RWPE2 (cell line): ENCODE data around the gene TXNDC11.

ENCODE experiments used
- ATAC-seq: fragments of 200-7000 bp; cut with Tn5 transposase; 3 replicates; pipeline ENCODE4 v1.9.1; 2021; ENCODE audit warnings: low read depth
- DNase-seq: peaks from one replicate; pipeline ENCODE4 v3.0.0-alpha.2; 2020; ENCODE audit warnings: low spot score
- H3K27ac ChIP-seq: fragments of 450-650 bp; 2 replicates; pipeline ENCODE4 v1.5.1; 2017; ENCODE audit warnings: mild to moderate bottlenecking; ENCODE audit not compliant: poor library complexity, severe bottlenecking
- H3K27me3 ChIP-seq: fragments of 250-450 bp; sonication (Bioruptor Pico); 2 replicates; pipeline ENCODE4 v1.5.1; 2021; ENCODE audit warnings: mild to moderate bottlenecking, moderate library complexity; ENCODE audit not compliant: insufficient read depth, poor library complexity, severe bottlenecking
- H3K36me3 ChIP-seq: fragments of 250-450 bp; sonication (Bioruptor Pico); 2 replicates; pipeline ENCODE4 v1.5.1; 2020; ENCODE audit warnings: low read depth, mild to moderate bottlenecking, moderate library complexity
- H3K4me1 ChIP-seq: fragments of 250-450 bp; sonication (Bioruptor Pico); 2 replicates; pipeline ENCODE4 v1.5.1; 2021; ENCODE audit warnings: mild to moderate bottlenecking, moderate library complexity; ENCODE audit not compliant: insufficient read depth, poor library complexity, severe bottlenecking
- H3K4me3 ChIP-seq: fragments of 250-450 bp; sonication (Bioruptor Pico); 2 replicates; pipeline ENCODE4 v1.5.1; 2021; ENCODE audit warnings: mild to moderate bottlenecking, moderate library complexity; ENCODE audit not compliant: severe bottlenecking
- H3K9me3 ChIP-seq: fragments of 250-450 bp; sonication (Bioruptor Pico); 2 replicates; pipeline ENCODE4 v1.5.1; 2021; ENCODE audit warnings: mild to moderate bottlenecking, moderate library complexity; ENCODE audit not compliant: severe bottlenecking
- TF ChIP-seq, protein P1 (sequence below): fragments of 450-650 bp; IDR thresholded peaks from one replicate; pipeline ENCODE4 v1.5.1; 2017; ENCODE audit warnings: mild to moderate bottlenecking, moderate library complexity; ENCODE audit not compliant: poor library complexity, severe bottlenecking

The TXNDC11 gene

DNA sequence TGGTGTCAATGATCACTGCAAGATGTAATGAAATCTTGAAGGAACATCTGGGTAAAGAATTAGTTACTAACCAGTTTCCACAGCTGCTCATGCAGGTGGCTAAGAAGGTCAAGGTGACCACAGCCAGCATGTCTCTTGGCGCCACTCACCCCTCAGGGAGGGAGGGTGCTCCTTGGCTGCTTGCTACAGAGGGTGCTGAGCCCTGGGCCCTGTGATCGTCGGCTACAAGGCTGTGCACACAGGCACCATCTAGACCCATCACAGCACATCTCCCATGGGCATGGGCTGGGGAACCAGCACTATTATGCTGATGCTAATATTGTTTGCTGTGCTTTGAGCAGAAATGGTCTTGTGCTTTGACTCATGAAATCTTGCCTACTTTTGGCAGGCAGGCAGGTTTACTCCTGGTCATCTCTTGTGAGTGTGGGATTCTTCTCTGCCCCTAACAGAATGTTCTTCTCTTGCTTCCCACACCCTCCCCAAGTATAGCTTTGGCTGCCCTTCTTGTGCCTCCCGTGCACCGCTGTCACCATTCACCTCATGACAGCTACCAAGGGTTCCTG is 36.4 kb downstream of the TXNDC11 start:
- Histone ChIP-seq H3K36me3 (peaks cover 67% of the 10 kb centered on the region), H3K4me1 (no peaks in the 10 kb centered on the region), H3K27ac (no peak overlapping the region), H3K27me3 (no peaks in the 10 kb centered on the region), H3K9me3 (no peaks in the 10 kb centered on the region), H3K4me3 (no peak overlapping the region)
- ATAC-seq, result no peak
- TF ChIP-seq, protein P1, sequence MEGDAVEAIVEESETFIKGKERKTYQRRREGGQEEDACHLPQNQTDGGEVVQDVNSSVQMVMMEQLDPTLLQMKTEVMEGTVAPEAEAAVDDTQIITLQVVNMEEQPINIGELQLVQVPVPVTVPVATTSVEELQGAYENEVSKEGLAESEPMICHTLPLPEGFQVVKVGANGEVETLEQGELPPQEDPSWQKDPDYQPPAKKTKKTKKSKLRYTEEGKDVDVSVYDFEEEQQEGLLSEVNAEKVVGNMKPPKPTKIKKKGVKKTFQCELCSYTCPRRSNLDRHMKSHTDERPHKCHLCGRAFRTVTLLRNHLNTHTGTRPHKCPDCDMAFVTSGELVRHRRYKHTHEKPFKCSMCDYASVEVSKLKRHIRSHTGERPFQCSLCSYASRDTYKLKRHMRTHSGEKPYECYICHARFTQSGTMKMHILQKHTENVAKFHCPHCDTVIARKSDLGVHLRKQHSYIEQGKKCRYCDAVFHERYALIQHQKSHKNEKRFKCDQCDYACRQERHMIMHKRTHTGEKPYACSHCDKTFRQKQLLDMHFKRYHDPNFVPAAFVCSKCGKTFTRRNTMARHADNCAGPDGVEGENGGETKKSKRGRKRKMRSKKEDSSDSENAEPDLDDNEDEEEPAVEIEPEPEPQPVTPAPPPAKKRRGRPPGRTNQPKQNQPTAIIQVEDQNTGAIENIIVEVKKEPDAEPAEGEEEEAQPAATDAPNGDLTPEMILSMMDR, result no peak
- DNase-seq, result no peak

DNA sequence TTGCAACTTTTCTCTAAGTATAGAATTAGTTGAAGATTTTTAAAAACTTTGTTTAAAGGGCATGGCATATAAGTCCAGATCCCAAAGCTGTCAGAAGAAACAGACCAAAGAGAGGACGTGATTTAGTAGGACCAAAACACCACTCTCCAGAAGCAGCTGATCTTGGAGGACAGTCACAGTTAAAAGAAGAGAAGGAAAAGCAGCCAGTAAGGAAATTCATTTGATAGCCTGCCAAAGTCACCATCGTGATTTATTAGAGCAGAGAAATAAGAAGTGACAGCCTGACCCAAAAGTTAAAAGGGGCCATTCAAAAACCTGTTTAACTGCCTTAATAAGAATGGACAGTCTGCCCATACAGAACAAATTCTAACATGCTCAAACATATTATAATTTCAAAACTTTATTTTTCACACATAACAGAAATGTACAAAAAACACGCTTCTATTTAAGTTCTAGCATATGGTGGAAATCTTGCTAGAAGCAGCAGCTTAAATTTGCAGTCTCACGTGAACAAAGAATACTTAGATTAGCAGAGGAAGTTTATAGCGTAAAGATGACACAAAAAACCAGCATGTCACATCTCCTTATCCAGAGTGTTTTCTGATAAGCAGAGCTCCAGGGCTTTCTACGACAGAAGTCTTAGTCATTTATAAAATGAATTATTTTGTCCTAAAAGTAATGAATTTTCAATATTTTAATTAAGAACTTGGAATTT is 37.2 kb downstream of the TXNDC11 start:
- Histone ChIP-seq H3K27me3 (no peaks in the 10 kb centered on the region), H3K27ac (no peak overlapping the region), H3K9me3 (no peaks in the 10 kb centered on the region), H3K4me1 (no peaks in the 10 kb centered on the region), H3K36me3 (peaks cover 64% of the 10 kb centered on the region), H3K4me3 (no peak overlapping the region)
- ATAC-seq, result no peak
- TF ChIP-seq, protein P1, result no peak
- DNase-seq, result no peak

DNA sequence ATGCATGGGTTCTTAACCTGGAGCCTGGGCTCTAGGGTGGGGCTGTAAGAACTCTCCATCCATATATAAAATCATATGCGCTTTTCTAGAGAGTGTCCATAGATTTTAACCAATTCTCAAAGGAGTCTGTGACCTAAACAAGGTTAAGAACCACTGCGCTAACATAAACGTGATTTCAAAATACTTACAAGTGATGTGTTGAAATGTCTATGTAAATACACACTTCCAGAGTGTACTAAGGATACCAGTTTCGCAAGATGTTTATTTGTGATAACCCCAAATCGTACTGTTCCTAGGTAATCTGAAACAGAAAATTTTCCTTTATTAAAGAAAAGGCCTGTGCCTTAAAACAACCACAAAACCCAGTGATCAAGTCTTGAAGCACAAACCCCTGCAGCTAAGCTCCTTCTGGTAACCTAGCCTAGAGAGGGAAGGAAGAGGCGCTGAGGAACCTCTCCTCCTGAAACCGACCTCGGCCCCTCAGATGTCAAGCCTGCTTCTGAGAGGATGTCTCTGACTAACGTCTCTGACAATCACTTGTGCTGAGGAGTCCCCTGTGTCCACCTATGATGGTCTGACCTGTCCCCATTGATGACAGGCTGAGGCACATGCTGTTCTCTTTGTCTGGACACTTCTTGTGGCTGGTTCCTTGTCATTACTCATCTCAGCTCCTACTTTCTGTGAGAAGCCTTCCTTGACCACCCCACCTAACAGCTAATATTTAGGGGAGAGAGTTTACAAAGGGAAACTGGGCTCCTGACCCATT is 42.2 kb downstream of the TXNDC11 start:
- no peaks in the 10 kb centered on the region for H3K9me3 ChIP-seq
- no peak overlapping the region for H3K27ac ChIP-seq
- DNase-seq, result no peak
- no peak overlapping the region for H3K4me3 ChIP-seq
- H3K27me3 ChIP-seq, result no peaks in the 10 kb centered on the region
- TF ChIP-seq, protein P1, result no peak
- H3K36me3 ChIP-seq, result peaks cover 69% of the 10 kb centered on the region
- ATAC-seq, result no peak
- H3K4me1 ChIP-seq, result no peaks in the 10 kb centered on the region

DNA sequence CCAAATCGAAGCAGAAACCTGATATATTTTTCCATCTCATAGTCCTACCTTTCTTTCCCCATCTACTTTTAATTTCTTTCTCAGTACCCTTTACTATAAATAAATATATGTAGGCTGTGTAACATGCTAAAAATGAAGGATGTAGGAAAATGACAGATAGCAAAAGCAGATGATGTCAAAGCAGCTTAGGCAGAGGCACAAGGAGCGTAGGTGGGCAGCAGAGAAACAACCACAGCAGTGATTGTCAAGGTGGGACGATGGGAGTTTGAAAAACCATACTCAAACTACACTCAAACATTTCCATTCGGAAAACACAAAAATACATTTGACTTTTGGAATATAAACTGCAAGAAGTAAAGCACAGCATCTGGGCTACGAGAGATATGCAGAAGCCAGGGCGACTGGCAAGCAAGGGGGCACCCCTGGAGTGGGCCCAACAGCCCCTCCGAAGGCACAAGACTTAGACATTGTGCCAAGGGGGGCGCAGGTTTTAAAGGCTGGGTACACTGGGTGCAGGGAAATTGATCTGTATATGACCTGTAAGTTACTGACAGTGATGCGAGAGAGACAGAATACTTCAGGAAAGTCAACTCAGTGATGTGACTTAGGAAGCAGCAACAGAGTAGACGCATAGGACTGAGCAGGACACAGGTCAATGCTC is 43.3 kb downstream of the TXNDC11 start:
- H3K27me3 ChIP-seq, result no peaks in the 10 kb centered on the region
- no peak for ATAC-seq
- H3K4me1 ChIP-seq, result no peaks in the 10 kb centered on the region
- TF ChIP-seq, protein P1, result no peak
- H3K9me3 ChIP-seq, result no peaks in the 10 kb centered on the region
- no peak overlapping the region for H3K4me3 ChIP-seq
- peaks cover 77% of the 10 kb centered on the region for H3K36me3 ChIP-seq
- no peak for DNase-seq
- H3K27ac ChIP-seq, result no peak overlapping the region
